Astrocyte of the cerebellum (primary cell): ENCODE results near the gene ANTKMT.
"Not testable (repeated sequence)": the region's sequence is repeated elsewhere in the genome, so short reads cannot be mapped to it uniquely, and the experiment has no call there.

Experiments used
- DNase-seq: peaks from one replicate; pipeline ENCODE4 v3.0.0-alpha.2; 2011; ENCODE audit warnings: low read depth
- H3K4me3 ChIP-seq: 2 replicates; pipeline ENCODE4 v1.5.1; 2011; ENCODE audit warnings: mild to moderate bottlenecking, low read depth, low read length, moderate library complexity
- in situ Hi-C: cut with HindIII; loops from 2 replicates; pipeline ENCODE4 v1.10.0; 2017; ENCODE audit warnings: low sequenced_read_pairs
- TF ChIP-seq, protein P1 (sequence below): IDR thresholded peaks from 2 replicates; pipeline ENCODE4 v1.5.1; 2012; ENCODE audit warnings: low read length, low read depth, moderate library complexity, mild to moderate bottlenecking; ENCODE audit errors: missing control alignments

The ANTKMT gene

DNA sequence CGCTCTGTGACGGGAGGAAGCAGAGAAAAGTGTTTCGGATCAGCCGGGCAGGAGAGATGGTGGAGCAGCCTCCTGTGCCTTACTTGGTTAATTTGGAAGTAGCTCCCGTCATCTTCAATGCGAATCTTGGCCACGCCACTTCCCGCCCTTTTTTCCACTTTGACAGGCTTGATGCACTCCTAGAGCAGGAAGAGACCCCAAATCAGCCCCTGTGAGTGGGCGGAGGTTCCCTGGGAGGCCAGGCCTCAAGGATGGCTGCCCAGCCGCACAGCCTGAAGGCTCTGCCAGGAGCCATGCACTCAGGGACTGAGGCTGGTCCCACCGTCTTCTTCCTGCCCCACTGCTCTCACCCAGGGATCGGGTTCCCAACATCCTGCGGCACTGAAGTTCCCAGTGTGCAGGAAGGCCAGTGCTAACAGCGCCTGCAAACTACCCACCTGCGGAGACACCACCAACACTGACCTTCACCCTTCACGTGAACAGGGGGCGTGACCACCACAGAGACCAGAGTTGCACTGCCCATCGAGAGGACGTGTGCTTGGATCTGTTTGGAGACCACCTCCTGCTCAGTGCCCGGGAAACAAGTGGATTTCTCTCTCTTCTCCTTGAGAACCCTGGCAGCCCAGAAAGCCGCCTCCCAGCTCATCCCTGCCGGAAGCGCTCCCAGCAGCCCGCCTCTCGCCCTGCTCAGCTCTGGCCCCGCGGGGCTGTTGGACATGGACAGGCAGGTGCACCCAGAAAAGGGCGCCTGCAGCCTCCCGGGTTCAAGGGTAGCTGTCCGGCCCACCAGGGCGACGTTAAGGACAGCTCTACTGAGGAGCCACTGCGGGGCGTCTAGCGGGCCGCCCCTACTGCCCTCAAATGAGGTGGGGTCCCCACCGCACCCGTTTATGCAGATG is 18.9 kb downstream of the ANTKMT start:
- no peak for DNase-seq
- TF ChIP-seq, protein P1, sequence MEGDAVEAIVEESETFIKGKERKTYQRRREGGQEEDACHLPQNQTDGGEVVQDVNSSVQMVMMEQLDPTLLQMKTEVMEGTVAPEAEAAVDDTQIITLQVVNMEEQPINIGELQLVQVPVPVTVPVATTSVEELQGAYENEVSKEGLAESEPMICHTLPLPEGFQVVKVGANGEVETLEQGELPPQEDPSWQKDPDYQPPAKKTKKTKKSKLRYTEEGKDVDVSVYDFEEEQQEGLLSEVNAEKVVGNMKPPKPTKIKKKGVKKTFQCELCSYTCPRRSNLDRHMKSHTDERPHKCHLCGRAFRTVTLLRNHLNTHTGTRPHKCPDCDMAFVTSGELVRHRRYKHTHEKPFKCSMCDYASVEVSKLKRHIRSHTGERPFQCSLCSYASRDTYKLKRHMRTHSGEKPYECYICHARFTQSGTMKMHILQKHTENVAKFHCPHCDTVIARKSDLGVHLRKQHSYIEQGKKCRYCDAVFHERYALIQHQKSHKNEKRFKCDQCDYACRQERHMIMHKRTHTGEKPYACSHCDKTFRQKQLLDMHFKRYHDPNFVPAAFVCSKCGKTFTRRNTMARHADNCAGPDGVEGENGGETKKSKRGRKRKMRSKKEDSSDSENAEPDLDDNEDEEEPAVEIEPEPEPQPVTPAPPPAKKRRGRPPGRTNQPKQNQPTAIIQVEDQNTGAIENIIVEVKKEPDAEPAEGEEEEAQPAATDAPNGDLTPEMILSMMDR: no peak

DNA sequence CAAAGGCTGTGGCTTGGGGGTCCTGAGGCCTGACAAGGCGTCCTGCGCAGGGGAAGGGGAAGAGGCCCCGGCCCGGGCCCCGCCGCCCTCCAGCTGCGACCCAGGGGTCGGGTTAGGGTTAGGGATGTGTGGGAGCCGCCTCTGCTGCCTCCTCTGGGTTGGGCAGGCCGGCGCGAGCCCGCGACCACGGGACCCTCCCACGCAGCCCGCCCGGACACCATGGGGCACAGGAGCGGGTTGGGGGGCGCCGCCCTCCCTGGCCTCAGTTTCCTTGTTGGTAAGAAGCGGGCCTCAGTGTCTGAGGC is 19.5 kb downstream of the ANTKMT start:
- peak overlapping the region; percentile 91 for H3K4me3 ChIP-seq
- DNase-seq: no peak
- in situ Hi-C loops: no loop called here
- TF ChIP-seq, protein P1: no peak

More for the DNA sequence above, 18.9 kb downstream of the ANTKMT start:
- H3K4me3 ChIP-seq: peak overlapping the region; percentile 91
- in situ Hi-C loops: no loop called here

DNA sequence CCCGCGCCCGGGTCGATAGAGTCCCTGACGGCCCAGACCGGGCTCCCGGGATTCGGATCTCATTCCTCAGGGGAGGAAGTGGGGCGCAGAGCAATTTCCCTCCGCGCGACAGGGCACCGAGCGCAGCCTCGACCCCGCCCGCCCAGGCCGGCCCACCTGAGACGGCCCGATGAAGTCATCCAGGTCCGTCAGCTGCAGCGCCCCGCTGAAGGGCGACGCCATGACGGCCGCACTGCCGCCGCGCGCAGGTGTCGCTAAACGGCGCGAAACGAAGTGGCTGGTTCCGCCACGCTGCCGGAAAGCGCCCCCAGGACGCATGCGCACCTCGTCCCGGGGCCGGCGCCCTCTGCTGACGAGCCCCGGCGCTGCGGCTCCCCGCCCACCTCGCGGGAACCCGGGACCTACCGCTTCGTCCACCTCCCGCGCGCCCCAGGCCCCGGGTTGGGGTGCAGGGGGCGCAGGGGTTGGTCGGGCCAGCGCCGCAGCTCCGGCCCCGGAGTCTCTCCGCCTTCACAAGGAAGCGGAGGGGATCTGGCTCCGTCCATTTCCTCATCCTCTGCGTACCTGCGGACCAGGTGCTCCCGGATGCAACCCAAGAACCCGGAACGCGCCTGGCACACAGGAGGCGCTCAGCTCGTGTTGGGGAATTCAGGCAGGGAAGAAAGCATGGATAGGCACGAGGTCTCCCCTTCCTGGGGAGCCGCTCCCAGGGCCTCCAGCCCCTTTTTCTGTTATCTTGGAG is 20.0 kb downstream of the ANTKMT start, which contains the start of gene CIAO3:
TSS of gene CIAO3 (minus strand) at position 234 of the 742 bp plus-strand sequence. CDS start at position 222, 12 bp downstream.
- in situ Hi-C loops: no loop called here
- H3K4me3 ChIP-seq: peak within 1 kb of the TSS; percentile 91
- TF ChIP-seq, protein P1: peak; percentile 78
- peak; percentile 69 for DNase-seq

DNA sequence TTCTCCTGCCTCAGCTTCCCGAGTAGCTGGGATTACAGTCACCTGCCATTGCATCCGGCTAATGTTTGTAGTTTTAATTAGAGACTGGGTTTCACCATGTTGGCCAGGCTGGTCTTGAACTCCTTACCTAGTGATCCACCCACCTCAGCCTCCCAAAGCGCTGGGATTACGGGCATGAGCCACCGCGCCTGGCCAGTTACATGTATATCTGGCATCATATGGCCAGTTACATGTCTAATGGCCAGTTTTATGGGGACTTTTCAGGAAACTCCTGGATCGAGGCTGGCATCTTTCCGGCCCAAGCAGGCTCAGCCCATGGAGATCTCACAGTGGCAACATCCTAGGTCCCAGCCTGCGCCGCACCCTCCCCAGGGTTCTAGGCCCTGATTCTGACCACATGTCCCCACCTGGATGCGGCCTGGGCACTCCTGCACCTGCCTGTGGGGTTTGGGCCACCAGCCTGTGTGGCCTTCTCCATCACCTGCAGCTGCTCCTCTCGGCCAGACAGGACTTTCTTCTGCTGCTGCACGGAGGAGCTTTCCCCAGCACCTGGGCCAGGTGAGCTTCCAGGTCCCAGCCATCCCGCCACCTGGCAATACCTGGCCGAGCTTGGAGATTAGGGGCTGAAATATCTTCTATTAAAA is 21.2 kb downstream of the ANTKMT start:
- in situ Hi-C loops: no loop called here
- no peak for DNase-seq
- TF ChIP-seq, protein P1: no peak
- no peak overlapping the region for H3K4me3 ChIP-seq

DNA sequence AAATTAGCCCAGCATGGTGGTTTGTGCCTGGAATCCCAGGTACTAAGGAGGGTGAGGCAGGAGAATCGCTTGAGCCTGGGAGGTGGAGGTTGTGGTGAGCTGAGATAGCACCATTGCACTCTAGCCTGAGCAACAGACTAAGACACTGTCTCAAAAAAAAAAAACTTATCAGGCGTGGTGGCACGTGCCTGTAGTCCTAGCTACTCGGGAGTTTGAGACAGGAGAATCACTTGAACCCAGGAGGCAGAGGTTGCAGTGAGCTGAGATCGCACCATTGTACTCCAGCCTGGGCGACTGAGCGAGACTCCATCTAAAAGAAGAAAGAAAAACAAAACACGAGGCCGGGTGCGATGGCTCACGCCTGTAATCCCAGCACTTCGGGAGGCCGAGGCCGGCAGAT is 21.9 kb downstream of the ANTKMT start:
- DNase-seq, in situ Hi-C loops, H3K4me3 ChIP-seq: not testable (repeated sequence)

DNA sequence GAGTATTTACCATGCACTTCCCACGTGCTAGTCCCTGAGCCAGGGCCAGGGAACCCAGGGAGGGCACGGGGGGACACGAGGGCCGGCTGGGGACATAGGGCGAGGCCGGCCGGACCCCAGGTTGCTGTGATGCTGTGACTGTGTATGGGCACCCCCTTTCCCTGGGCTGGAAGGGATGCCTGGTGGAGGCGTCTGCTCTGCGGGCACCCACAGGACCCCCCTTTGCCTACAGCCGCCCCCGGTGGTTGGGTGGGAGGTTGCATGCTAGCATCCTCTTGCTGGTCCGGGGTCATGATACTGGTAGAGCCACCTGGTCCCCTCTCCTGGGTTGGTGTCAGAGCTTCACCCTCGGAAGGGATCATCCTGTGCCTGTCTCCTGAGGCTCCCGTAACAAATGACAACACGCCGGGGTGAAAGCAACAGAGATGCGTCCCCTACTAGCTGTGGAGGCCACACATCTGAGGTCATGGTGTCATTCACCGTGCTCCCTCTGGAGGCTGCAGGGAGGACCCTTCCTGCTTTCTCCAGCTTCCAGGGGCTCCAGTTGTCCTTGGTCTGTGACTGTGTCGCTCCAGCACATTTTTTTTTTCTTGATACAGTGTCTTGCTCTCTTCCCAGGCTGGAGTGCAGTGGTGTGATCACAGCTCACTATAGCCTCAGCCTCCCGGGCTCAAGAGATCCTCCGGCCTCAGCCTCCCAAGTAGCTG is 23.0 kb downstream of the ANTKMT start:
- H3K4me3 ChIP-seq: no peak overlapping the region
- in situ Hi-C loops: no loop called here
- DNase-seq: no peak
- TF ChIP-seq, protein P1: peak; percentile 23
